ENCODE data around the gene TMCO4. TPM values are rescaled to one million over a fixed set of nuclear protein-coding genes. Genes with fewer than 3 reads are reported as not detected.

The TMCO4 gene
- total and polyA plus RNA-seq, 10 of the 15 experiments (the other 5 are each of a cell fraction or from before 2014, with no cell fraction given) = 2.4 to 20.8 (median 13.0) TPM

DNA sequence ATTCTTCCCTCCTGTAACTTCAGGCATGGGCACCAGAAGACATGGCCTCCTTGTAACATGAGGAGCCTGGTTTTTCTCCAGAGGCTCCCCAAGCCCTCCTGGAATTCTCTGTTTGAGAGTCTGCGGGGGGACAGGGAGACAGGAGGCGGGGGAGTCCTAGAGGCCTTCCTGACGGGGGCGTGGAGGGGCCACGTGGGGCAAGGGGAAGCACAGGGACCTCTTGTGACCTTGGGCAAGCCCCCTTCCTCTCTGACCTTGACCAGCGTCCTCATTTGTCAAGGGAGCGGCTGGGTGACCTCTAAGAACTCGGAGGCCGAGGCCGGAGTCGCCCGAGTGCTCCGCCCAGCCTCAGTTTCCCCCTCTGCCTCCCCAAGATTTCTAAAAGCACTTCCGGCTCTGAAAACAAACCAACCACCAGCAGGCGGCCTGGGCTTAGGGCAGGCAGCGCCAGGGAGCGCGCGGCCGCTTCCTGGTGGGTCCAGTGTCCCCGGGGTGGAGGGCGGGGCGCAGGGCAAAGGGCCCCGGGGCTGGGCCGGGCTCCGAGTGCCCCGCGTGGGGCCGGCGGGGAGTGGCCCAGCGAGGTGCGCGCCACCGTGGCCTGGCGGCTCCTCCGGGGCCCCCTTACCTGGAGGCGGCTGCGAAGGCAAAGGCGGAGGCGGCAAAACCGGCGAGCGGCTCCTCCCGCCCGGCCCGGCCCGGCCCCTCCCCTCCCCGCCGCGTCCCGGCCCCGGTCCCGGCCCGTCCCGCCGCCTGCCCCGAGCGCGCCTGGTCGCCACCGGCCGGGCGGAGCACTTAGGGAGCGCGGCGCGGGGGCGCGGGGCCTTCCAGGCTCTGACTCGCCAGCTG, at the start of gene TMCO4 (continued):
- TF ChIP-seq ZNF592 (IDR thresholded peaks at IDR 0.05) = no peak
- TF ChIP-seq NR2F1 (conservative IDR thresholded peaks at IDR 0.05) = peak; percentile 91
- TF ChIP-seq RAD21 (IDR thresholded peaks at IDR 0.05; ENCODE audit: insufficient read depth, low read depth, low read length) = no peak
- no peak for TF ChIP-seq ZBTB40 (IDR thresholded peaks at IDR 0.05; ENCODE audit: borderline replicate concordance)
- no peak for TF ChIP-seq ZNF24 (IDR thresholded peaks at IDR 0.05)
- TF ChIP-seq STAT3 (IDR thresholded peaks at IDR 0.05; ENCODE audit: low read depth, low read length) = no peak
- TF ChIP-seq MAX (IDR thresholded peaks at IDR 0.05; ENCODE audit: low read depth, low read length) = no peak
- TF ChIP-seq SREBF1 (IDR thresholded peaks at IDR 0.05; ENCODE audit: low read length) = no peak
- TF ChIP-seq RELB (IDR thresholded peaks at IDR 0.05; ENCODE audit: low read depth) = no peak
- TF ChIP-seq SMAD1 (IDR thresholded peaks at IDR 0.05; ENCODE audit: low read depth, partially characterized antibody) = no peak
- no peak for TF ChIP-seq ZNF622 (IDR thresholded peaks at IDR 0.05)
- TF ChIP-seq PAX8 (IDR thresholded peaks at IDR 0.05) = no peak
- TF ChIP-seq ZSCAN29 (IDR thresholded peaks at IDR 0.05) = no peak
- no peak for TF ChIP-seq MEF2A (IDR thresholded peaks at IDR 0.05; ENCODE audit: insufficient read depth, low read depth, low read length)
- peak in 1 of 2 experiments; percentile 64; a peak in 1 of 3 replicates for TF ChIP-seq EGR1 (IDR thresholded peaks at IDR 0.05; ENCODE audit: borderline replicate concordance in 1 of 2, low read depth in 2 of 2, low read length in 2 of 2)
